K562 (cell line): ENCODE data around the gene THAP4. TPM values are rescaled to one million over a fixed set of nuclear protein-coding genes. Genes with fewer than 3 reads are reported as not detected.

Experiments
- ATAC-seq: fragments of 200-7000 bp; cut with Tn5 transposase; 3 replicates; pipeline ENCODE4 v1.9.1; 2020; ENCODE audit warnings: moderate library complexity
- BruUV-seq: library from RNA; stranded (reverse); fragments of 400-500 nt; replicated peaks from 2 replicates; lab custom pipeline; 2021; lab: Mats Ljungman, UMichigan
- CTCF ChIA-PET: fragments of 300-600 bp; formaldehyde crosslinking; extraction: SDS; loops from one replicate; lab custom pipeline; 2021; ENCODE audit warnings: low intra/inter-chr PET ratio; lab: Yijun Ruan, JAX
- POLR2A ChIA-PET: fragments of 300-600, 350-650 bp; sonication (Branson Sonifier 250); formaldehyde crosslinking; extraction: SDS; loops from one replicate; lab custom pipeline; 2021; ENCODE audit warnings: antibody characterized with exemption, inconsistent platforms; lab: Yijun Ruan, JAX
- DNase-seq, 4 experiments: peaks; one replicate each; pipeline versions ENCODE4 v3.0.0 to v3.0.0-alpha.2; 2011 to 2018; ENCODE audit warnings: low spot score in 3 of 4, mixed read lengths in 3 of 4; ENCODE audit errors: extremely low read depth in 1 of 4
- FAIRE-seq: peaks from 2 replicates; lab custom pipeline; 2011; peaks lifted over from hg19 to GRCh38; lab: Jason Lieb, UNC
- H2AFZ ChIP-seq: 2 replicates; pipeline ENCODE4 v1.6.0; 2011; ENCODE audit warnings: low read depth, low read length, control low read depth, inconsistent platforms
- H3K27ac ChIP-seq: fragments of 200-600 bp; 3 replicates; pipeline ENCODE4 v1.8.0; 2011; ENCODE audit warnings: low read depth, mild to moderate bottlenecking, control low read depth, inconsistent platforms, low read length, moderate library complexity, mixed read lengths; ENCODE audit errors: extremely low read depth
- H3K27me3 ChIP-seq, 2 experiments: fragments of 300-600 bp in 1 of 2; 2 replicates in 1 of 2; 3 replicates in 1 of 2; pipeline versions ENCODE4 v1.6.0 to v1.8.0; 2011; ENCODE audit warnings: inconsistent platforms in 2 of 2, low read length in 2 of 2, mild to moderate bottlenecking in 1 of 2, mixed read lengths in 1 of 2, moderate library complexity in 1 of 2; ENCODE audit not compliant: control insufficient read depth in 2 of 2, insufficient read depth in 2 of 2
- H3K36me3 ChIP-seq: fragments of 300-600 bp; 3 replicates; pipeline ENCODE4 v1.8.0; 2011; ENCODE audit warnings: mild to moderate bottlenecking, low read length, inconsistent platforms; ENCODE audit not compliant: control insufficient read depth, insufficient read depth
- H3K4me1 ChIP-seq, 2 experiments: fragments of 200-600 bp in 1 of 2; replicated peaks in 1 of 2; 2 replicates in 1 of 2; 3 replicates in 1 of 2; pipeline versions ENCODE4 v1.5.1 to v1.8.0; 2011; ENCODE audit warnings: inconsistent platforms in 2 of 2, low read length in 2 of 2, mild to moderate bottlenecking in 1 of 2, mixed read lengths in 1 of 2, moderate library complexity in 1 of 2; ENCODE audit not compliant: control insufficient read depth in 2 of 2, insufficient read depth in 2 of 2
- H3K4me2 ChIP-seq: 2 replicates; pipeline ENCODE4 v1.6.1; 2011; ENCODE audit warnings: low read length, control low read depth, inconsistent platforms, mixed read lengths; ENCODE audit not compliant: insufficient read depth
- H3K4me3 ChIP-seq: fragments of 200-600 bp; sonication (generic), shearing (Covaris generic); 2 replicates; pipeline ENCODE4 v1.5.1; 2016; ENCODE audit warnings: control low read depth, inconsistent platforms
- H3K79me2 ChIP-seq: fragments of 200-600 bp; 3 replicates; pipeline ENCODE4 v1.8.0; 2011; ENCODE audit warnings: low read length, inconsistent platforms; ENCODE audit not compliant: control insufficient read depth, insufficient read depth
- H3K9ac ChIP-seq, 2 experiments: 2 replicates each; pipeline versions ENCODE4 v1.6.0 to v1.6.1; 2011; ENCODE audit warnings: low read depth in 2 of 2, low read length in 2 of 2, control low read depth in 1 of 2, inconsistent platforms in 1 of 2, mild to moderate bottlenecking in 1 of 2, mixed read lengths in 1 of 2; ENCODE audit not compliant: insufficient read depth in 1 of 2
- H3K9me1 ChIP-seq: one replicate; pipeline ENCODE4 v1.6.0; 2011; ENCODE audit warnings: inconsistent platforms, mild to moderate bottlenecking, low read length, moderate library complexity; ENCODE audit not compliant: control insufficient read depth, insufficient read depth
- H3K9me3 ChIP-seq: replicated peaks from 2 replicates; pipeline ENCODE4 v1.5.1; 2011; ENCODE audit warnings: low read depth, low read length, inconsistent platforms; ENCODE audit not compliant: control insufficient read depth, insufficient read depth
- H4K20me1 ChIP-seq: replicated peaks from 2 replicates; pipeline ENCODE4 v1.6.1; 2011; ENCODE audit warnings: low read length, inconsistent platforms, mixed read lengths; ENCODE audit not compliant: control insufficient read depth, insufficient read depth
- C11orf30 ChIP-seq: fragments of 450-650 bp; IDR thresholded peaks from 2 replicates; pipeline ENCODE4 v1.6.1; 2016; ENCODE audit warnings: low read depth, mild to moderate bottlenecking
- CC2D1A ChIP-seq: fragments of 450-650 bp; IDR thresholded peaks from 2 replicates; pipeline ENCODE4 v1.6.1; 2017; ENCODE audit warnings: mild to moderate bottlenecking
- NR2C2 ChIP-seq, 2 experiments: fragments of 200-800 bp in 1 of 2; sonication (Bioruptor generic) in 1 of 2; sonication (generic) in 1 of 2; formaldehyde crosslinking in 1 of 2; IDR thresholded peaks; 2 replicates each; pipeline versions ENCODE4 v1.6.1 to v1.8.0; 2016 to 2022; ENCODE audit warnings: mild to moderate bottlenecking in 1 of 2, missing compliant biosample characterization in 1 of 2, missing genetic modification characterization in 1 of 2, missing genetic modification reagents in 1 of 2
- PTBP1 ChIP-seq: fragments of 200-400 bp; formaldehyde crosslinking; IDR thresholded peaks from 2 replicates; pipeline ENCODE4 v1.6.1; 2017; ENCODE audit warnings: low read depth, low read length
- RBM25 ChIP-seq: fragments of 200-400 bp; formaldehyde crosslinking; IDR thresholded peaks from 2 replicates; pipeline ENCODE4 v1.6.1; 2018; ENCODE audit warnings: low read length, low read depth, moderate library complexity; ENCODE audit not compliant: severe bottlenecking
- SETDB1 ChIP-seq: IDR thresholded peaks from one replicate; pipeline ENCODE4 v1.6.1; 2012; ENCODE audit warnings: low read length, control low read depth, inconsistent platforms
- SIN3A ChIP-seq, 2 experiments: fragments of 150-350 bp in 1 of 2; IDR thresholded peaks; 2 replicates each; pipeline ENCODE4 v1.6.1; 2011 to 2016; ENCODE audit warnings: borderline replicate concordance in 2 of 2, low read depth in 2 of 2, low read length in 2 of 2, mild to moderate bottlenecking in 2 of 2, moderate library complexity in 2 of 2; ENCODE audit not compliant: control insufficient read depth in 1 of 2
- SRSF3 ChIP-seq: fragments of 200-400 bp; formaldehyde crosslinking; IDR thresholded peaks from 2 replicates; pipeline ENCODE4 v1.6.1; 2016; ENCODE audit warnings: mild to moderate bottlenecking, low read length, moderate library complexity; ENCODE audit not compliant: insufficient read depth
- SRSF7 ChIP-seq: fragments of 200-400 bp; formaldehyde crosslinking; optimal IDR thresholded peaks from 2 replicates; pipeline ENCODE3; 2017; ENCODE audit warnings: mild to moderate bottlenecking, low read depth, low read length
- TOE1 ChIP-seq, 2 experiments: fragments of 450-650 bp in 1 of 2; sonication (generic) in 1 of 2; formaldehyde crosslinking in 1 of 2; IDR thresholded peaks; 2 replicates each; pipeline versions ENCODE4 v1.7.1 to v1.8.0; 2016 to 2022; ENCODE audit warnings: borderline replicate concordance in 2 of 2, mild to moderate bottlenecking in 2 of 2, antibody characterized with exemption in 1 of 2, inconsistent platforms in 1 of 2, low read depth in 1 of 2, missing genetic modification reagents in 1 of 2, moderate library complexity in 1 of 2
- ZNF197 ChIP-seq: fragments of 200-800 bp; sonication (Bioruptor generic); IDR thresholded peaks from 2 replicates; pipeline ENCODE4 v1.6.1; 2016; ENCODE audit warnings: low read depth, missing genetic modification characterization, missing compliant biosample characterization
- ZNF324 ChIP-seq: fragments of 250-450 bp; sonication (Bioruptor Pico); IDR thresholded peaks from 2 replicates; pipeline ENCODE4 v1.4.0; 2020; ENCODE audit warnings: mild to moderate bottlenecking
- WGBS: fragments of 100-300 bp; shearing (Covaris generic); methylation state at CpG from one replicate; pipeline ENCODE4 v1.1.6; 2016; ENCODE audit warnings: low coverage, mixed read lengths; ENCODE audit not compliant: insufficient coverage; ENCODE audit errors: missing lambda C conversion rate; 5-methylcytosine and 5-hydroxymethylcytosine counted together
- in situ Hi-C: fragments of 300-500 bp; cut with MboI; formaldehyde crosslinking; loops from 4 replicates; pipeline ENCODE4 v1.15.0; 2018; ENCODE audit warnings: inconsistent platforms, mixed read lengths
- intact Hi-C: fragments of 100-400 bp; cut with micrococcal nuclease; formaldehyde crosslinking; loops from 2 replicates; pipeline ENCODE4 v1.14.2; 2022
- polyA plus RNA-seq, 8 experiments: library from polyadenylated mRNA; depleted of rRNA in 4 of 8; stranded (reverse) in 5 of 8; unstranded in 3 of 8; fragments of >200 nt; fragmentation: Nextera tagmentation in 2 of 8; fragmentation: Illumina TruSeq in 1 of 8; extraction: Ambion mirVana in 2 of 8; extraction: Trizol in 1 of 8; gene quantifications; 2 replicates each; pipeline versions ENCODE4 v1.2.1 to v1.2.3, GENCODE V29; 2011 to 2014; ENCODE audit warnings: inconsistent platforms in 1 of 8, missing spikeins in 1 of 8
- total RNA-seq, 7 experiments: library from RNA; depleted of rRNA in 6 of 7; stranded (reverse); fragments of >200 nt in 6 of 7; fragmentation: Illumina TruSeq in 2 of 7; extraction: Trizol in 2 of 7; gene quantifications; 2 replicates each; pipeline versions ENCODE4 v1.2.1 to v1.2.3, GENCODE V29; 2011 to 2021; ENCODE audit warnings: low replicate concordance in 1 of 7
- TF ChIP-seq, protein P1 (sequence below): fragments of 250-450 bp; sonication (Bioruptor Pico); IDR thresholded peaks from 2 replicates; pipeline ENCODE4 v1.6.1; 2021; ENCODE audit warnings: mild to moderate bottlenecking
- TF ChIP-seq, protein P2 (sequence below): sonication (generic); formaldehyde crosslinking; IDR thresholded peaks from 2 replicates; pipeline ENCODE4 v1.8.1; 2023; ENCODE audit warnings: mild to moderate bottlenecking, missing genetic modification reagents
- TF ChIP-seq, protein P3 (sequence below), 2 experiments: fragments of 200-800 bp in 1 of 2; sonication (Bioruptor generic) in 1 of 2; sonication (generic) in 1 of 2; formaldehyde crosslinking in 1 of 2; IDR thresholded peaks in 1 of 2; conservative IDR thresholded peaks in 1 of 2; 2 replicates each; pipeline versions ENCODE4 v1.5.0 to v1.6.1; 2016 to 2020; ENCODE audit warnings: missing compliant biosample characterization in 1 of 2, missing genetic modification characterization in 1 of 2, missing genetic modification reagents in 1 of 2

Gene THAP4
- total and polyA plus RNA-seq, 9 of the 15 experiments (the other 6 are each of a cell fraction or from before 2014, with no cell fraction given): 8.6 to 60.9 (median 43.9) TPM

DNA sequence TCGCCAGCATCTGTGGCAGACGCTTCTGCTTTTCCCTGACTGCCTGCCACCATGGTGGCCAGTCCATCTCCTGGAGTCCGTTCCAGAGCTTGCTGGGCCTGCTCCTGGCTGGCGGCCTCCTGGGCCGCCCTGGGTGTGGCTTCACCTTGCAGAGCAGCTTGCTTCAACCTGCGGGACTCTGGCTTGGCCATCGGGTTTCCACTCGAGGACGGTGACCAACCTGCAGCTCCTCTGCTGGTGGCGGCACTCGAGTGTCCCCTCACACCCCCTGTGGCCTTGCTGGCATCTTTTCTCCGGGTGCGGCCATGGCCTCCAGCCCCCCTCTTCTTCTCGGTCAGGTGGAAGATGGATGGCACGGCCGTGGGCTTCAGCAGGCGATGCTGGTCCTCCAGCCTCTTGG lies 3.4 kb downstream of the THAP4 start:
- no peaks in the 10 kb centered on the region for H3K27me3 ChIP-seq
- no peaks in the 10 kb centered on the region for H3K9me1 ChIP-seq
- ChIA-PET CTCF (no interaction called here), POLR2A (interaction anchor here (0.6 to 0.8 kb wide), 3 partner anchors 9 to 441 kb away, joined by 3 to 4 read pairs (median 3); no protein-coding TSS in a partner anchor)
- ATAC-seq (no peak), DNase-seq (no peak), FAIRE-seq (no peak)
- H3K4me2 ChIP-seq: no peak overlapping the region
- peaks cover 80% of the 10 kb centered on the region for H3K79me2 ChIP-seq
- in situ Hi-C loops (no loop called here), intact Hi-C loops (no loop called here)
- peaks cover 58% of the 10 kb centered on the region; the same call in 2 of the 3 replicates for H3K36me3 ChIP-seq
- no peak overlapping the region for H3K9ac ChIP-seq
- H3K27ac ChIP-seq: no peak overlapping the region
- WGBS: 94% methylated on average over 11 of the region's 17 CpGs
- peaks cover 10 to 11% of the 10 kb centered on the region in 2 experiments; a peak in 4 of 5 replicates for H3K4me1 ChIP-seq
- no peaks in the 10 kb centered on the region for H3K9me3 ChIP-seq
- BruUV-seq: no TSS peak
- H4K20me1 ChIP-seq: no peaks in the 10 kb centered on the region
- no peak overlapping the region for H3K4me3 ChIP-seq
- H2AFZ ChIP-seq: no peak overlapping the region
- TF ChIP-seq ZNF197 (CRISPR knock-in tag) (no peak), SRSF7 (no peak), RBM25 (no peak), PTBP1 (no peak), TOE1 (IDR thresholded peaks at IDR 0.05; ENCODE audit: borderline replicate concordance) (no peak), TOE1 (CRISPR knock-in tag; IDR thresholded peaks at IDR 0.05; ENCODE audit: borderline replicate concordance, low read depth) (no peak), C11orf30 (no peak), ZNF324 (CRISPR knock-in tag) (no peak), SIN3A (IDR thresholded peaks at IDR 0.05; ENCODE audit: borderline replicate concordance in 2 of 2, control insufficient read depth in 1 of 2, low read depth in 2 of 2, low read length in 2 of 2) (no peak), SRSF3 (no peak), NR2C2 (CRISPR knock-in tag; IDR thresholded peaks at IDR 0.05) (no peak), NR2C2 (tag; IDR thresholded peaks at IDR 0.05) (no peak), SETDB1 (no peak), CC2D1A (no peak)
- TF ChIP-seq, protein P1, sequence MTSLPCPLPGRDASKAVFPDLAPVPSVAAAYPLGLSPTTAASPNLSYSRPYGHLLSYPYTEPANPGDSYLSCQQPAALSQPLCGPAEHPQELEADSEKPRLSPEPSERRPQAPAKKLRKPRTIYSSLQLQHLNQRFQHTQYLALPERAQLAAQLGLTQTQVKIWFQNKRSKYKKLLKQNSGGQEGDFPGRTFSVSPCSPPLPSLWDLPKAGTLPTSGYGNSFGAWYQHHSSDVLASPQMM (CRISPR knock-in tag): no peak
- TF ChIP-seq, protein P2, sequence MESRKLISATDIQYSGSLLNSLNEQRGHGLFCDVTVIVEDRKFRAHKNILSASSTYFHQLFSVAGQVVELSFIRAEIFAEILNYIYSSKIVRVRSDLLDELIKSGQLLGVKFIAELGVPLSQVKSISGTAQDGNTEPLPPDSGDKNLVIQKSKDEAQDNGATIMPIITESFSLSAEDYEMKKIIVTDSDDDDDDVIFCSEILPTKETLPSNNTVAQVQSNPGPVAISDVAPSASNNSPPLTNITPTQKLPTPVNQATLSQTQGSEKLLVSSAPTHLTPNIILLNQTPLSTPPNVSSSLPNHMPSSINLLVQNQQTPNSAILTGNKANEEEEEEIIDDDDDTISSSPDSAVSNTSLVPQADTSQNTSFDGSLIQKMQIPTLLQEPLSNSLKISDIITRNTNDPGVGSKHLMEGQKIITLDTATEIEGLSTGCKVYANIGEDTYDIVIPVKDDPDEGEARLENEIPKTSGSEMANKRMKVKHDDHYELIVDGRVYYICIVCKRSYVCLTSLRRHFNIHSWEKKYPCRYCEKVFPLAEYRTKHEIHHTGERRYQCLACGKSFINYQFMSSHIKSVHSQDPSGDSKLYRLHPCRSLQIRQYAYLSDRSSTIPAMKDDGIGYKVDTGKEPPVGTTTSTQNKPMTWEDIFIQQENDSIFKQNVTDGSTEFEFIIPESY (CRISPR knock-in tag): no peak
- TF ChIP-seq, protein P3, sequence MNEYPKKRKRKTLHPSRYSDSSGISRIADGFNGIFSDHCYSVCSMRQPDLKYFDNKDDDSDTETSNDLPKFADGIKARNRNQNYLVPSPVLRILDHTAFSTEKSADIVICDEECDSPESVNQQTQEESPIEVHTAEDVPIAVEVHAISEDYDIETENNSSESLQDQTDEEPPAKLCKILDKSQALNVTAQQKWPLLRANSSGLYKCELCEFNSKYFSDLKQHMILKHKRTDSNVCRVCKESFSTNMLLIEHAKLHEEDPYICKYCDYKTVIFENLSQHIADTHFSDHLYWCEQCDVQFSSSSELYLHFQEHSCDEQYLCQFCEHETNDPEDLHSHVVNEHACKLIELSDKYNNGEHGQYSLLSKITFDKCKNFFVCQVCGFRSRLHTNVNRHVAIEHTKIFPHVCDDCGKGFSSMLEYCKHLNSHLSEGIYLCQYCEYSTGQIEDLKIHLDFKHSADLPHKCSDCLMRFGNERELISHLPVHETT (CRISPR knock-in tag; conservative IDR thresholded peaks at IDR 0.05 in 1 of 2, IDR thresholded peaks at IDR 0.05 in 1 of 2): no peak
